SK-MEL-5 (cell line): Measurements from ENCODE around the gene CT45A8. TPM values are rescaled to one million over a fixed set of nuclear protein-coding genes. Genes with fewer than 3 reads are reported as not detected.
"Not testable (repeated sequence)": the region's sequence is repeated elsewhere in the genome, so short reads cannot be mapped to it uniquely, and the experiment has no call there.

Source experiments
- DNase-seq: peaks from one replicate; pipeline ENCODE4 v3.0.0-alpha.2; 2016; ENCODE audit warnings: low read depth, low spot score
- in situ Hi-C: cut with HindIII; loops from 2 replicates; pipeline ENCODE4 v1.10.0; 2016; ENCODE audit warnings: low sequenced_read_pairs, high pct_unique_total_duplicates, low pct_unique_long_range_greater_than_20kb
- polyA plus RNA-seq, 2 experiments: library from polyadenylated mRNA; depleted of rRNA; stranded (reverse); fragments of >200 nt; gene quantifications; 2 replicates each; pipeline ENCODE4 v1.2.3, GENCODE V29; 2015
- total RNA-seq: library from RNA; depleted of rRNA; stranded (reverse); fragments of >200 nt; shearing (Covaris generic); gene quantifications from 2 replicates; pipeline ENCODE4 v1.2.3, GENCODE V29; 2014; rRNA removed

CT45A8 gene
- not detected in 2 replicates for total RNA-seq
- polyA plus RNA-seq (2015; cell fraction: cytosol; rRNA removed): not detected in 2 replicates
- not detected in 2 replicates for polyA plus RNA-seq (2015; cell fraction: nucleus; rRNA removed)

GRCh38 chrX:135854438-135854837 is at the start of gene CT45A8:
Gene CT45A8, minus strand, starts transcription at chrX:135854538. Its CDS starts 3,755 bp downstream, at chrX:135850783.
- in situ Hi-C loops, DNase-seq: not testable (repeated sequence)

DNA sequence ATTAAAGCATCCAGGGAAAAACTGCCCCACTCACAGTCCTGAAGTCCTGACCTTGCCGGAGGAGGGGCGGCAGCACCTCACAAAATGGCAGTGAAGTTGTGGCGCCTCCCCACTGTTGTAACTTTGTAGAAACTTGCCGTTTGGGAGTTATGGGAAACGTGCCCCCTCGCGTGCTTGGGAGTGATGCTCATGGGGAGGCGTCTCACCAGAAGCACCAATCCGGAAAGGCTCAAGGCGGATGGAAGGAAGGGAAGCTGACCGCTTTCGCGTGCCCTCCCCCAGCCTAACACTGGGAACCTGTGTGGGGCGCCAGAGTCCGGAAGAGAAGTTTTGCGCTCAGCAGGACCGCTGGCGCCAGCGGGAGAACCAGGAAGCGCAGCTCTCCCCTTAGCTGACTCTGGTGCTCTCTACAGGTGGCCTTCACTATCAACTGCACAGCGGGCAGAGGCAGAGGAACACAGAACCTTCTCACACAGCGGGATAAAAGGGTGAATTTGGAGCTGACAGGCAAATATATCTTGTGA is 39.0 kb upstream of the CT45A8 start, which contains the start of the genes CT45A10 and SAGE1:
TSS of gene CT45A10 (minus strand) at position 151 of the 524 bp plus-strand sequence. CDS start 8,100 bp downstream, outside the sequence.
TSS of gene SAGE1 (plus strand) at position 423 of the 524 bp plus-strand sequence. CDS start 2,527 bp downstream, outside the sequence.
- DNase-seq: peak; percentile 87
- in situ Hi-C loops: no loop called here

DNA sequence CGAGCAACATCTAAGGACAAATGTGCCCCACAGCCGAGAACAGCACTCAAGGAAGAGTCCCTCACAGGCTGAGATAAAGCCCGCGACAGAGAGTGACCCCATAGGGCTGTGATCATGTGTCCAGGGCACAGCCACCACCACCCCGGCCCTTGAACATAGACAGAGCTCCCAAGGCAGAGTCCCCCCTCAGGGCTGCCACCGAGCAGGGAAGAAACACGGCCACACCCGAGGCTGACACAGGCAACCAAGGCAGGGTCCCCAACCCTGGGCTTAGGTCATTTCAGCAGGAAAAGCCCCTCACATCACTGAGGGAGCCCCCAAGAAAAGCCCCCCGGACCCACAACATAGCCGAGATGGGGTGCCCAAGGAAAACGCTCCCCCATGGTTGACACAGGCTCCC is 38.4 kb upstream of the CT45A8 start:
- in situ Hi-C loops: no loop called here
- no peak for DNase-seq

- peak; percentile 19 for DNase-seq
- in situ Hi-C loops: no loop called here
These were observed 35.8 kb upstream of the CT45A8 start for GRCh38 chrX:135890087-135890585.

DNA sequence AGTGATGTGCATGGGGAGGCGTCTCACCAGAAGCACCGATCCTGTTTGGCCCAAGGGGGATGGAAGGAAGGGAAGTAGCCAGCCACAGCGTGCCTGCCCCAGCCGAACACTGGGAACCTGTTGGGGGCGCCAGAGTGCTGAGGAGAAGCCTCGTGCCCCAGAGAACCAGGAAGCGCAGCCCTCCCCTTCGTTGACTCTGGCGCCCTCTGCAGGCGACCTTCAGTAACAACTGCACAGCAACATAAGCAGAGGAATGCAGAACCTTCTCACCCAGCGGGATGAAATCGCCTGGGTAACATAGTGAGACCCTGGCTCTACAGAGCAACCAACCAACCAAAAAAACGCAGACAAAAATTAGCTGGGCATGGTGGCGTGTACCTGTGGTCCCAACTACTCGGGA is 34.6 kb upstream of the CT45A8 start:
- peak; percentile 54 for DNase-seq
- in situ Hi-C loops: not testable (repeated sequence)

- in situ Hi-C loops, DNase-seq: not testable (repeated sequence)
These were observed 33.9 kb upstream of the CT45A8 start for GRCh38 chrX:135888230-135888629.

GRCh38 chrX:135882741-135883140 is 28.4 kb upstream of the CT45A8 start:
- DNase-seq, in situ Hi-C loops: not testable (repeated sequence)

DNA sequence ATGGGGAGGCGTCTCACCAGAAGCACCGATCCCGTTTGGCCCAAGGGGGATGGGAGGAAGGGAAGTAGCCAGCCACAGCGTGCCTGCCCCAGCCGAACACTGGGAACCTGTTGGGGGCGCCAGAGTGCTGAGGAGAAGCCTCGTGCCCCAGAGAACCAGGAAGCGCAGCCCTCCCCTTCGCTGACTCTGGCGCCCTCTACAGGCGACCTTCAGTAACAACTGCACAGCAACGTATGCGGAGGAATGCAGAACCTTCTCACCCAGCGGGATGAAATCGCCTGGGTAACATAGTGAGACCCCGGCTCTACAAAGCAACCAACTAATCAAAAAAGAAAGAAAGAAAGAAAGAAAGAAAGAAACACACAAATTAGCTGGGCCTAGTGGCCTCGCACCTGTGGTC is 17.4 kb upstream of the CT45A8 start, which contains the start of gene CT45A9:
TSS of gene CT45A9 (minus strand) at position 101 of the 400 bp plus-strand sequence. CDS start 3,751 bp downstream, outside the sequence.
- in situ Hi-C loops, DNase-seq: not testable (repeated sequence)

DNA sequence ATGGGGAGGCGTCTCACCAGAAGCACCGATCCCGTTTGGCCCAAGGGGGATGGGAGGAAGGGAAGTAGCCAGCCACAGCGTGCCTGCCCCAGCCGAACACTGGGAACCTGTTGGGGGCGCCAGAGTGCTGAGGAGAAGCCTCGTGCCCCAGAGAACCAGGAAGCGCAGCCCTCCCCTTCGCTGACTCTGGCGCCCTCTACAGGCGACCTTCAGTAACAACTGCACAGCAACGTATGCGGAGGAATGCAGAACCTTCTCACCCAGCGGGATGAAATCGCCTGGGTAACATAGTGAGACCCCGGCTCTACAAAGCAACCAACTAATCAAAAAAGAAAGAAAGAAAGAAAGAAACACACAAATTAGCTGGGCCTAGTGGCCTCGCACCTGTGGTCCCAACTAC is 17.2 kb downstream of the CT45A8 start, which contains the start of gene CT45A7:
TSS of gene CT45A7 (minus strand) at position 101 of the 400 bp plus-strand sequence. CDS start 3,747 bp downstream, outside the sequence.
- DNase-seq, in situ Hi-C loops: not testable (repeated sequence)

DNA sequence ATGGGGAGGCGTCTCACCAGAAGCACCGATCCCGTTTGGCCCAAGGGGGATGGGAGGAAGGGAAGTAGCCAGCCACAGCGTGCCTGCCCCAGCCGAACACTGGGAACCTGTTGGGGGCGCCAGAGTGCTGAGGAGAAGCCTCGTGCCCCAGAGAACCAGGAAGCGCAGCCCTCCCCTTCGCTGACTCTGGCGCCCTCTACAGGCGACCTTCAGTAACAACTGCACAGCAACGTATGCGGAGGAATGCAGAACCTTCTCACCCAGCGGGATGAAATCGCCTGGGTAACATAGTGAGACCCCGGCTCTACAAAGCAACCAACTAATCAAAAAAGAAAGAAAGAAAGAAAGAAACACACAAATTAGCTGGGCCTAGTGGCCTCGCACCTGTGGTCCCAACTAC is 34.4 kb downstream of the CT45A8 start, which contains the start of gene CT45A2:
TSS of gene CT45A2 (minus strand) at position 101 of the 400 bp plus-strand sequence. CDS start 3,747 bp downstream, outside the sequence.
- DNase-seq, in situ Hi-C loops: not testable (repeated sequence)

DNA sequence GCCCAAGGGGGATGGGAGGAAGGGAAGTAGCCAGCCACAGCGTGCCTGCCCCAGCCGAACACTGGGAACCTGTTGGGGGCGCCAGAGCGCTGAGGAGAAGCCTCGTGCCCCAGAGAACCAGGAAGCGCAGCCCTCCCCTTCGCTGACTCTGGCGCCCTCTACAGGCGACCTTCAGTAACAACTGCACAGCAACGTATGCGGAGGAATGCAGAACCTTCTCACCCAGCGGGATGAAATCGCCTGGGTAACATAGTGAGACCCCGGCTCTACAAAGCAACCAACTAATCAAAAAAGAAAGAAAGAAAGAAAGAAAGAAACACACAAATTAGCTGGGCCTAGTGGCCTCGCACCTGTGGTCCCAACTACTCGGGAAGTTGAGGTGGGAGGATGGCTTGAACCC is 51.7 kb downstream of the CT45A8 start, which contains the start of gene CT45A6:
TSS of gene CT45A6 (minus strand) at position 101 of the 400 bp plus-strand sequence. CDS start 3,794 bp downstream, outside the sequence.
- DNase-seq, in situ Hi-C loops: not testable (repeated sequence)

Other genes starting within 250 kb of the CT45A8 start
- 2.4 and 2.8 TPM in 2 replicates for gene CT45A1, start 140.9 kb downstream of the CT45A8 start, total RNA-seq
- 54.6 and 61.6 TPM in 2 replicates for gene CT45A3, start 86.3 kb downstream of the CT45A8 start, total RNA-seq
- gene CT45A5, start 69.0 kb downstream of the CT45A8 start, total RNA-seq: 35.2 and 41.3 TPM in 2 replicates
- not detected in 2 replicates for gene CT45A6, start 51.8 kb downstream of the CT45A8 start, total RNA-seq
- not detected in 2 replicates for gene CT45A2, start 34.5 kb downstream of the CT45A8 start, total RNA-seq
- not detected in 2 replicates for gene CT45A7, start 17.3 kb downstream of the CT45A8 start, total RNA-seq
- gene CT45A9, start 17.3 kb upstream of the CT45A8 start, total RNA-seq: not detected in 2 replicates
- gene CT45A10, start 38.9 kb upstream of the CT45A8 start, total RNA-seq: 141 and 152 TPM in 2 replicates
- 20.4 and 22.8 TPM in 2 replicates for gene SAGE1, start 39.2 kb upstream of the CT45A8 start, total RNA-seq
- gene MMGT1, start 119.5 kb upstream of the CT45A8 start, total RNA-seq: 28.2 and 28.3 TPM in 2 replicates
- 17.7 and 18.7 TPM in 2 replicates for gene SLC9A6, start 130.9 kb upstream of the CT45A8 start, total RNA-seq